ENCODE results near the gene EFCAB11. TPM values are rescaled to one million over a fixed set of nuclear protein-coding genes. Genes with fewer than 3 reads are reported as not detected.

Gene EFCAB11
- total and polyA plus RNA-seq, 2 donors (not counting 1 experiment from before 2014, with no cell fraction given), result 4.2 to 13.8 TPM

DNA sequence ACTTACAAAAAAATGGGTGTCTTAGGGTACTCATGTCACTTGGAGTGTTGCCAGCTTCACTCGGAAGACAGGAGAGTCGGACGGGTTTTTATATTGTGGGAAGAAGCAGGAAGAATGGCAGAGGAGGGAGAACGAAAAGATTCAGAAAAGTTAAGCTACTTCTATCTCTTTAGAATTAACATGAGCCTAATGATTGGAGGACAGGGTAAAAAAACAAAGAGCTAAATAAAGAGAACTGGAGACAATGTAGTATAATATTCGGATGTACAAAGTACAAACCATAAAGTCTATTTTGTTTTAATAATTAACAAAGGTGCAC is 43.9 kb downstream of the EFCAB11 start:
- Histone ChIP-seq H3K4me3 (ENCODE audit: control extremely low read depth in 1 of 5, extremely low read depth in 1 of 5, insufficient read depth in 1 of 5, low read depth in 2 of 5, low read length in 4 of 5) (no peak overlapping the region), H3K27me3 (replicated peaks in 1 of 4; ENCODE audit: control extremely low read depth in 1 of 4, control insufficient read depth in 3 of 4, insufficient read depth in 4 of 4, low read length in 3 of 4) (no peaks in the 10 kb centered on the region), H3K9ac (ENCODE audit: low read length) (no peak overlapping the region), H3K4me2 (replicated peaks; ENCODE audit: low read depth, low read length, poor library complexity, severe bottlenecking) (no peak overlapping the region), H3K4me1 (ENCODE audit: control insufficient read depth in 2 of 2, insufficient read depth in 2 of 2, low read length in 2 of 2) (no peaks in the 10 kb centered on the region), H3K9me3 (ENCODE audit: control extremely low read depth in 1 of 3, control insufficient read depth in 2 of 3, insufficient read depth in 1 of 3, low read length in 2 of 3) (no peaks in the 10 kb centered on the region), H2AFZ (ENCODE audit: insufficient read depth, low read depth, low read length, poor library complexity, severe bottlenecking) (no peak overlapping the region), H3K79me2 (ENCODE audit: control insufficient read depth, insufficient read depth, low read length) (no peaks in the 10 kb centered on the region), H3K27ac (ENCODE audit: low read length in 2 of 2) (no peak overlapping the region), H4K20me1 (ENCODE audit: control insufficient read depth, insufficient read depth, low read length, poor library complexity, severe bottlenecking) (no peaks in the 10 kb centered on the region), H3K36me3 (replicated peaks in 1 of 2; ENCODE audit: control extremely low read depth in 1 of 2, control insufficient read depth in 1 of 2, extremely low read depth in 1 of 2, insufficient read depth in 2 of 2, low read length in 1 of 2) (no peaks in the 10 kb centered on the region)
- intact Hi-C loops (cut with micrococcal nuclease), result no loop called here
- ChIA-PET POLR2A (no interaction called here), CTCF (interaction anchor here (0.6 to 4.0 kb wide), 5 partner anchors 10 to 883 kb away, joined by 3 to 18 read pairs (median 3); no protein-coding TSS in a partner anchor)
- no peak for TF ChIP-seq EZH2 (IDR thresholded peaks at IDR 0.05; ENCODE audit: borderline replicate concordance, insufficient read depth, low read depth, low read length, poor library complexity, severe bottlenecking)
- TF ChIP-seq, protein P1, sequence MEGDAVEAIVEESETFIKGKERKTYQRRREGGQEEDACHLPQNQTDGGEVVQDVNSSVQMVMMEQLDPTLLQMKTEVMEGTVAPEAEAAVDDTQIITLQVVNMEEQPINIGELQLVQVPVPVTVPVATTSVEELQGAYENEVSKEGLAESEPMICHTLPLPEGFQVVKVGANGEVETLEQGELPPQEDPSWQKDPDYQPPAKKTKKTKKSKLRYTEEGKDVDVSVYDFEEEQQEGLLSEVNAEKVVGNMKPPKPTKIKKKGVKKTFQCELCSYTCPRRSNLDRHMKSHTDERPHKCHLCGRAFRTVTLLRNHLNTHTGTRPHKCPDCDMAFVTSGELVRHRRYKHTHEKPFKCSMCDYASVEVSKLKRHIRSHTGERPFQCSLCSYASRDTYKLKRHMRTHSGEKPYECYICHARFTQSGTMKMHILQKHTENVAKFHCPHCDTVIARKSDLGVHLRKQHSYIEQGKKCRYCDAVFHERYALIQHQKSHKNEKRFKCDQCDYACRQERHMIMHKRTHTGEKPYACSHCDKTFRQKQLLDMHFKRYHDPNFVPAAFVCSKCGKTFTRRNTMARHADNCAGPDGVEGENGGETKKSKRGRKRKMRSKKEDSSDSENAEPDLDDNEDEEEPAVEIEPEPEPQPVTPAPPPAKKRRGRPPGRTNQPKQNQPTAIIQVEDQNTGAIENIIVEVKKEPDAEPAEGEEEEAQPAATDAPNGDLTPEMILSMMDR (IDR thresholded peaks at IDR 0.05), result no peak
- ATAC-seq (ENCODE audit: low read depth), result no peak
- Mint-ChIP-seq H3K27me3 (peaks cover 3% of the 10 kb centered on the region), H3K9me3 (ENCODE audit: insufficient read depth) (no peaks in the 10 kb centered on the region), H3K4me3 (no peak overlapping the region), H3K27ac (no peak overlapping the region), H3K4me1 (peaks cover 3% of the 10 kb centered on the region)
- WGBS (ENCODE audit: insufficient coverage), result 100% methylated on average over 1 of the region's 5 CpGs
- DNase-seq, result no peak

DNA sequence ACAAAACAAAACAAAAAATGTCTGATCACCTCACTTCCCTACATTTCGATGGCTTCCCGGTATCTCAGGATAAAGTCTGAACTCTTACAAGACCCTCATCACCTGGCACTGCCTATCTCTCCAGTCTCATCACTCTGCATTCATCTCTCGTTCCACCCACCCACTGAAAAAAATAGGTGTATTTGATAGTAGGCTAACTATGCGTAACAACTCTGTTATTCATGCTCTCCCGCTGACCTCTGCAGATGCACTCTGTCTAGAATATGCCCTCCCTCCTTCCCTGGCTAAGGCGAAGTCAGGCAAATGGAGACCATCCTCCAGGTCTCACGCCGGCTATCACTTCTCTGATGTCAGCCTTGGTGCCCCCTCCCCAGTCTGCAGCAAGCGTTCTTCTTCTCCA is 44.9 kb downstream of the EFCAB11 start:
- H3K4me1 Mint-ChIP-seq, result no peaks in the 10 kb centered on the region
- H3K9me3 ChIP-seq (ENCODE audit: control extremely low read depth in 1 of 3, control insufficient read depth in 2 of 3, insufficient read depth in 1 of 3, low read length in 2 of 3), result no peaks in the 10 kb centered on the region
- 93% methylated on average over 7 of the region's 9 CpGs for WGBS (ENCODE audit: insufficient coverage)
- H4K20me1 ChIP-seq (ENCODE audit: control insufficient read depth, insufficient read depth, low read length, poor library complexity, severe bottlenecking), result no peaks in the 10 kb centered on the region
- intact Hi-C loops (cut with micrococcal nuclease), result no loop called here
- H3K4me3 Mint-ChIP-seq, result no peak overlapping the region
- H3K27me3 Mint-ChIP-seq, result no peaks in the 10 kb centered on the region
- H3K4me1 ChIP-seq (ENCODE audit: control insufficient read depth in 2 of 2, insufficient read depth in 2 of 2, low read length in 2 of 2), result no peaks in the 10 kb centered on the region
- POLR2A ChIA-PET, result no interaction called here
- no peaks in the 10 kb centered on the region for H3K9me3 Mint-ChIP-seq (ENCODE audit: insufficient read depth)
- H3K79me2 ChIP-seq (ENCODE audit: control insufficient read depth, insufficient read depth, low read length), result no peaks in the 10 kb centered on the region
- no peak overlapping the region for H3K27ac Mint-ChIP-seq
- H3K9ac ChIP-seq (ENCODE audit: low read length), result no peak overlapping the region
- H3K36me3 ChIP-seq (replicated peaks in 1 of 2; ENCODE audit: control extremely low read depth in 1 of 2, control insufficient read depth in 1 of 2, extremely low read depth in 1 of 2, insufficient read depth in 2 of 2, low read length in 1 of 2), result no peaks in the 10 kb centered on the region
- H3K4me3 ChIP-seq (ENCODE audit: control extremely low read depth in 1 of 5, extremely low read depth in 1 of 5, insufficient read depth in 1 of 5, low read depth in 2 of 5, low read length in 4 of 5), result no peak overlapping the region
- CTCF ChIA-PET, result interaction anchor here (0.6 to 4.0 kb wide), 3 partner anchors 733 to 1242 kb away, joined by 3 to 18 read pairs (median 4); no protein-coding TSS in a partner anchor
- no peaks in the 10 kb centered on the region for H3K27me3 ChIP-seq (replicated peaks in 1 of 4; ENCODE audit: control extremely low read depth in 1 of 4, control insufficient read depth in 3 of 4, insufficient read depth in 4 of 4, low read length in 3 of 4)
- no peak for ATAC-seq (ENCODE audit: low read depth)
- no peak overlapping the region for H3K27ac ChIP-seq (ENCODE audit: low read length in 2 of 2)
- H2AFZ ChIP-seq (ENCODE audit: insufficient read depth, low read depth, low read length, poor library complexity, severe bottlenecking), result no peak overlapping the region
- no peak for DNase-seq
- no peak for TF ChIP-seq EZH2 (IDR thresholded peaks at IDR 0.05; ENCODE audit: borderline replicate concordance, insufficient read depth, low read depth, low read length, poor library complexity, severe bottlenecking)
- TF ChIP-seq, protein P1 (IDR thresholded peaks at IDR 0.05), result no peak
- H3K4me2 ChIP-seq (replicated peaks; ENCODE audit: low read depth, low read length, poor library complexity, severe bottlenecking), result no peak overlapping the region

All from B cell (primary cell).